ENCODE results near the gene DOCK4.

DOCK4 gene

DNA sequence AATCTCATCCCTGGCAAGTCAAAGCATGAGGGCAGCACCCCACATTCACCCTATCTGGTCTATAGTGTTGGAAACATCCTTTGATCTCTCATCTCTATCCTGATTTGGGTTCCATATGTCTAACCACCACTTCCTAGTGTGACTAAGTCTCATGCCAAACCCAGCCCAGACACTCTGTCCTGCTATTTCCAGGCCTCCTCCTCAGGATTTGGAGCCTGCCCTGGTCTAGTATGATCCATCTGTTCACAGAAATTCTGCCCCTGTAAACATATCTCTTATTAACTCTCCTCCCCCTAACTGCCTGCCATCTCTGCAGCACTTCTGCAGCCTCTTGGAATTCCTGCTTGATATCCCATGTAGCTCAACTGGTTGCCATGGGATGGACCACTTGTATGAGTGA, 323.0 kb downstream of the DOCK4 start:
- DNase-seq = no peak

DNA sequence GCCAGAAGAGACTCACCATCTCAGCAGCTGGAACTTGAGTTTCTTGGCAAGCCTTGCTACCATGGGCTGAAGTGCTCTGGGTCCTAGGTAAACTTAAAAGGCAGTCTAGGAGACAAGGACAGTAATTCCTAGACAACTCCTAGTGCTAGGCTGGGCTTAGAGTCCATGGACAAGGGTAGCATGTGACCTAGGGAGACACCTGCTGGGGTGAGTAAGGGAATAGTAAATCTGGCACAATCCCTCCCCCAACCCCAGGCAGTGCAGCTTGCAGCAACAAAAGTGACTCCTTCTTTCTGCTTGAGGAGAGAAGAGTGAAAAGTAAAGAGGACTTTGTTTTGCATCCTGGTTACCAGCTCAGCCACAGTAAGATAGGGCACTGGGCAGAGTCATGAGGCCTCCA, 327.4 kb downstream of the DOCK4 start:
- DNase-seq = no peak

DNA sequence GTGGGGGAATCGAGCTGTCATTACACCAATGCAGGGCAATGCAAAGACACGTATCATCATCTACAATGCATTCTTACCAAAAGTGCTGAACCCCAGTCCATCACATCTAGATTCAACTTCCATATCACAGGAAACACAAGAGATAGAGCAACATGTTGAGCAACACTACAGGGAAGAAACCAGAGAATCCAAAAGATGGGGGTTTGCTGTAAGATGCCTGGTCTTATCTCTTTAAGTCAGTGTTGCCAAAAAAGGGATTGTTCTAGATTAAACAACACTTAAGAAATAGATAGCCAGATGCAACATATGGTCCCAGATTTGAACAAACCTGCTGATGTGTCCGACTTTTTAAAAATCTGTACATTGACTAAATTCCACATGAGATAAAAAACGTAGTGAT, 328.3 kb downstream of the DOCK4 start:
- DNase-seq = no peak

DNA sequence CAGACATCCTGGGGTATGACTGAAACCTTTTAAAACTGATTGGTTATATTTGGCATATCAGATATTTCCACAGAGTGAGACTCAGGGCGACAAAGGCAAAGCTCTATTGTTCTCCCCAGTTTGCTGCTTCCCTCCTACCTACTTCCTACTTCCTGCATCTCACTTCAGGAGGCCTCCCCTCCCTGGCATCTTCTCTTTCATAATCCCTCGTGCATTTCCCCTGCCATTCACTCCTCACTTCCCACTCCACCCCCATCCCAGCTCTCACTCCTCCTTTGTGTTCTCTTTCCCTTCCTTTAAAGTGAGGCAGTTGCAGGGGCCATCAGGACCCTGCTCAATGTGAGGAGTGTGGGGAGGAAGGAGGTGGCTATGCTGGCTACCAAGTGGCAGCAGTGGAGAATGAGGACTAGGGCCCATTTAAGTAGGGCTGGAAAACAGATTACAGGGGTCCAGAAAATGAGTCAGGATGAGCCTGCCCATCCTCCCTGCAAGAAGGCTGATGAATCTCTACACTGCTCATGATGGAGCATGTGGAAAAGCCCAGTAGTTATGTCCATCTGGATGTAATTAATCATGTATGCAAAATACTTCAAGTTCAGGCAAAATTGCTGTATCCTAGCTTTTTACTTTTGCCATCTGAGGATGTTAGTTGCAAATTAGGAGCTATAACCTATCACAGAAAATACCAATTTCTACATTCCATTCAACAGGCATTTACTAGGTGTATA, 332.1 kb downstream of the DOCK4 start:
- DNase-seq = no peak

DNA sequence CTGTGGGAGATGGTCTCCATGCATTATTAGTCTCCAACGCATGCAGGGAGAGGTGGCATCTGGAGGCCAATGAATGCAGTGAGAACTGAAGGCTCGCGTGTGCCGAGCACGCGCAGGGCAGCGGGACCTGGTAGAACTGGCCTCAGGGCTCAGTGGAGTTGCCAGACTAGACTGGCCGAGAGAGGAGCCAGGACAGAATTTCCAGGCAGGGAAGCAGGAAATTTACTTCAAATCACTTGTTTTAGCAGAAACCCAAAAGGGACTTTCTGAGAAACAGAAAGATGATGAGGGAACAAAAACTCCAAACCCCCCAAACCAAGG, 332.9 kb downstream of the DOCK4 start:
- no peak for DNase-seq

DNA sequence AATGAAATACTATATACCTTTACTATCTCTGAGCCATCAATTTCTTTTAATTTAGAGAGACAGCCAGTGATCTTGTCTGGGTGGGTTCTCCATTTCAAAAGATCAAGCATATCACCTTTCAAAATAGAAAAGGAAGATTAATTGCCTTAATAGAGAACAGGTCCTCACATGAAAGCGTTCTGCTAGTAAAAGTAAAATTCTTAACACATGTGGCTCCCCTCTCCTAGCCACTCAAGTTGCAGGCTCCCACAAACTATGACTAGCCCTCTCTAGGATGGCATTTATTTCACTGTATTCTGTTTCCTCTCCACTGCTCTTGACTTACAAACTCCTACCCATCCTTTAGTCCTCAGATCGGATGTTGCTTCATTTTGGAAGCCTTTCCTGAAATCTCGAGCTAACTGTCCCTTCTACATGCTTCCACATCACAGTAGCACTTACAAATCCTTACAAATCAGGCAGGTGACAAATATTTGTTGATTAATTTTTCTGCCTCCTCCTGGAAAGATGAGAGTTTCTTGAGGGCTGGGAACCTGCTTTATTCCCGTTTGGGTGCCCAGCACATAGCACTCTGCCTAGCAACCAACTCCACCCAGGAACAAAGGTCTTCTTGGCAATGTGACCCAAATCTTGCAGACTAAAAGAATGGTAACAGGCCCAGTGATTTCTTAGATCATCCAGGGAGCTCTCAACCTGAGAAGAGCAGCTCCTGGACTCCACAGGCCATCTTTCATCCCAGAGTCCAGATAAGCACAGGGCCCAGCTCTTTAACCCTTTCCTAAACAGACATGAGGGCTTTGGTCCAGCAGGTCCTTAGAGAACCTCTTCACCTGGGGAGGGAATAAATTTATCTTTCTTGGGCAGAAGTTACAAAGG, 333.5 kb downstream of the DOCK4 start:
- DNase-seq = no peak

DNA sequence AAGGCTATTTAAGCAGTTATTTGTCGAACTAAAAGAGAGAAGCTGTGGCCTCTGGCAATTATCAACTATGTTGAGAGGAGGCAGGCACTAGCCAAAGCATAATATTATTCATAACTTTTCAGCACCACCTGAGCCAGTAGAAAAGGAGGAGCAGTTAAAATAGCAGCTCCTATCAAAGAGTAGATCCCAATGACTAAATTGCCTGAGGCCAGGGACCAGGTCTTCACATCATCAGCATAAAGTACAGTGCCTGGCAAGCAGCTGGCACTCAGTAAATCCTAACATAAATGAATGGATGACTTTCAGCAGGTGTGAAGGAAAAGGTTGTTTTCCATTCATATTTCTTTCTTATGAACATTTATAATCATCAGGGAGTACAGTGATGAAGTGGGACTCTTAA, 334.9 kb downstream of the DOCK4 start:
- no peak for DNase-seq

DNA sequence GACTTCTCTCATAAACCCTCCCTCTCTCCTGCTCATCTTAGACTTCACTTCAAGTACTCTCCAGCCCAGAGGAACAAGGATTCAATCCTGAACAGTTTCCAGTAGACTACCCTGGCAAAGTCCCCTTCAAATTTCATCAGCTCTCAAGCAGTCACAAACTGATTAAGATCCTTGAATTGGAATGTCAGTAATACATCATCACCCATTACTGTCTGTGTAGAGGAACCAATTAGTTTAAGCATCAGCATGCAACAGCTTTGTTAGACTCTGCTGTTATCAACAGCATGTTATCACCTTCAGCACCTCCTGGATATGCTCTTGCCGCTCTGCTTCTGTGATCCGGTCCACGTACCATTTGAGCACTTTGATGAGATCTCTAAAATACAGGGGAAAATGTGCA, 336.9 kb downstream of the DOCK4 start:
- no peak for DNase-seq

DNA sequence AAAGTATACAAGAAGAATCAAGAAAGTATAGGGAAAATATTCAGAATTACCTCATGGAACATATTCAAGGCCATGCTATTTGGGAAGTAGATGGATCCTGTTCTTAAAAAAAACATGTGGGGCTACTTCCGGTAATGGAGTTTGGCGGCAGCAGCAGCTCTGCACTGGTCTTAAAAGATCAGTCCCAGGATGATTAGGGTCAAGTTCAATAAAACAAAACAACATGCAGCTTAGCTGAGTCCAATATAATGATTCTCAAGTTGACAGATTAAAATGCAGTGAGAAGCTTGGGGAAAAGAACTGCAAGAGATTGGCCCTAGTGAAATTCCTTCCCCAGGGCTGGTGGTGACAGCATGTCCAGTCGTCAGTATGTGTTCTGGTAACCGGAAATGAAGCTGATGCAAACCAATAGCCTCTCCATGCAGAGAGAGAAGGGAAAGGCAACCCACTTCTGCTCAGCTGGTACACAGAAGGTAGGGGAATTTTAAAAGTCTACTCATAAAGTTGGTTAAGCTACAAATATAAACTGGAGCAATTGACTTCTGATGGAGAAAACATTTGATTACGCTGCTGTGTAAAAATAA, 338.8 kb downstream of the DOCK4 start:
- no peak for DNase-seq

DNA sequence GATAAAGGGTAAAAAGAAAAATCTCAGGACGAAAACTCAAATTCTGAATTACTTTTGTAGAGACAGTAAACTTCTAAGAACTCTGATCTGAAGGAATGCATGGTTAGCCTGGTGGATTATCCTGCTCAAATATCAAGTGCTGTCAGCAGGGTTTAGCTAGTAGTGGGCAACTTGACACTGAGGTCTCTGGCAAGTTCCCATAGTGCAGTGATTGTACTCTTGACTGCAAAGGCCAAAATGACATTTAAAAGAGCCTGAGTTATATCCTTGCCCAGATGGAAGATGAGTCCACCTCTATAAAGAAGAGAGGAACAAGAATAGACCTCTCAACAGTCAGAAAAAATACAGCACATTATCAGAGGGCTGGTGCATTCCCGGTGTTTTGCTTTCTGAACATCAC, 339.4 kb downstream of the DOCK4 start:
- no peak for DNase-seq

DNA sequence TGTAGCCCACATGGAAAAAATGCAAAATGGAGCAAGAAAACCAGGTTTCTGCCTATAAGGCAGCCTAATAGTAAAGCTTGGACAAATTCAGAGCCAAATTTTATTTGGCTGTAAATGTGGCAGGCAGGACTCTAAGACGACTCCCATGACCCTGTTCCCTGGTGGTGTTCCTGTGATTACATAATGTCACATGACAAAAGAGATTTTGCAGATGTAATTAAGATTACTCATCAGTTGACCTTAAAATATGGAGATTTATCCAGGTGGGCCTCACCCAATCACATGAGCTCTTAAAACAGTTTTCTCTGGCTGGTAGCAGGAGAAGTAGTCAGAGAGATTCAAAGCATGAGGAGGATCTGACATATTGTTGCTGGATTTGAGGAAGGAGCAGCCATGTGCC, 340.8 kb downstream of the DOCK4 start:
- no peak for DNase-seq

DNA sequence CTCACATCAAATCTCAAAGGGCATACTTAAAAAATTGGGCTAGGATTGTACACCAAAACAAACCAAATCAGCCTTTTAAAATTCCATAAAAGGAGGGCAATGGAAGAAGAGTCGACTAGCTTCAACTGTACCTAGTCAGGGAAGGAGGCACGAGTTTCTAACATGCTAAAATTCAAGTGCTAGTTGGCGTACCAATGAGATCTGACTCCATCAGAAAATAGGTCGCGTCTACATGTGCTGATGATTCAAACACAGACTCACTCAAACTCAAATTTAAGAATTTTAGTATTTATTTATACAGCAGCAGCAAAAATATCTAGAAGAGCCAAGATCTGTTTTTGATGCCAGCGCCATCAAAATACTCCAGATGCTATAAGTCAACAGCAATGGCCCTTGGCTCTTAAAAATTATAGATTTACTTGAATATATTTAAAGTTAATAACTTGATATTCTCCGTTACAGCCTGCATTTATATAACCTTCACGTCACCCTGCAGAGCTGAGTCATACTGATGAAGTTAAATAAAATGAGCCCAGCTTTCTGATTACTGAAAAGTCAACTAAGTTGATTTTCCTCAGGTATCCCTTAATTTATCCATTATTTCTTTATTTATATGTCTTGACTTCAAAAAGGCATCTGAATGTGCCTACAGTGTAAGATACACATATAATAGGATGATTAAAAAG, 341.8 kb downstream of the DOCK4 start:
- DNase-seq = no peak

DNA sequence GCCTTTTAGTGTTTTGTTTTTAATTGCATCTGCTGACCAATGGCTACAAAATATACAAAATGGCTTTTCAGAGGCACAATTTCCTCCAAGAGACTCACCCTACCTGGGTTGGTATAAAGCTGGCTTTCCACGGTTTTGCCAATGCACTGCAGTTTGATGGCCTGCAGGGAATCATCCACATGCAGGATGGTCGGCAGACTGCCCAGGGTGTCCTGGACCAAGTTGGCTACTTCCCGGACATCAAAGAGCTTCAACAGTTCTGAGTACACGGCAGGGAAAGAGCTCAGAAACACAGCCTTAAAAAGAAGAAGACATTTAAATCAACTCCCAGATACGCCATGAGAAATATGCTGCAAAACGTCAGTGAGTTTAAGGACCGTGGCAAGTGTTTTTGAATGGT, 342.9 kb downstream of the DOCK4 start:
- DNase-seq = no peak

DNA sequence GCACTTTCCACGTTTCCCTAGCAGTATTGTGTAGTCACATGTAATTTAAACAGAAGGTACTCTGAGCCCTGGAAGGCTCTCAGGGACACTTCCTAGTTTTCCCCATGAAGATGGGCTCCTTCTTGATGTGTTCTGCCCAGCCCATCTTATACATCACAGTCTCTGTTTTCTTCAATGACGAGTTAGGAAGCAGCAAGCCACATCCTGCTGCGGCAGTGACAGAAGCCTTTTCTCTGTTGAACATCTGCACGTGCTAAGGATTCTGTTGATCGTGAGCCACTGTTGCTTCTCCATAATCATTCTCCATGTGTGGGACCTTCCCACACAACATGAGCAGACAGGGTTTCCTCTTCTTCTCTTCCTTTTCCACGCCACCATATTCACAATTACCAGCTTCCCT, 346.0 kb downstream of the DOCK4 start:
- peak in 1 of 5 experiments; percentile 36 for DNase-seq

DNA sequence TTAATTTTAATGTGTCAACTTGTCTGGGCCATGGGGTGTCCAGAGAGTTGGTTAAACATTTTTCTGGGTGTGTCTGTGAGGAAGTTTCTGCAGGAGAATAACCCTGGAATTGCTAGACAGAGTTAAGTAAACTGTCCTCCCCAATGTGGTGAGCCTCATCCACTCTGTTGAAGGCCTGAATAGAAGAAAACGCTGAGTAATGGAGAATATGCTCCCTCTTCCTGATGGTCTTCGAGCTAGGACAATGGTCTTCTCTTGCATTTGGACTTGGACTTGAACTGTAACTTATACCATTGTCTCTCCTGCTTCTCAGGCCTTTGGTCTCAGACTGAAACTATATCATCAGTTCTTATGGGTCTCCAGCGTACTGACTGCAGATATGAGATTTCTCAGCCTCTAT, 347.9 kb downstream of the DOCK4 start:
- no peak for DNase-seq

DNA sequence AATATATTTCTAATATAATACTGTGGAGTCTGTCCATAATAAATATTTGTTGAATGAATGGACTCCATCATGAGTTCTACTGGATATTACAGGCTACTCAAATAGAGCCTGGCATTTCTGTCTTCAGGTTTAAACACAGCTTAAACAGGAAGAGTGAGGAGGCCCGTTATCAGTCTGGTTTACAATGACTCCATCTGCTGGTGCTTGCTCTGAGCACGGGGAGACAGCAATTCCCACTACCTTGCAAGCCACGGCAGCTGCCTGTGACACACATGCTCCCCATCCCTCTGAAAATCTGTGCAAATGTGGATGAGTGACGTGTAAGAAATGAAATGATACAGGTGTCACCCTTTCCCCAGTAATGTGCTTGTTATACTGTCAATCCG, 350.4 kb downstream of the DOCK4 start:
- no peak for DNase-seq

DNA sequence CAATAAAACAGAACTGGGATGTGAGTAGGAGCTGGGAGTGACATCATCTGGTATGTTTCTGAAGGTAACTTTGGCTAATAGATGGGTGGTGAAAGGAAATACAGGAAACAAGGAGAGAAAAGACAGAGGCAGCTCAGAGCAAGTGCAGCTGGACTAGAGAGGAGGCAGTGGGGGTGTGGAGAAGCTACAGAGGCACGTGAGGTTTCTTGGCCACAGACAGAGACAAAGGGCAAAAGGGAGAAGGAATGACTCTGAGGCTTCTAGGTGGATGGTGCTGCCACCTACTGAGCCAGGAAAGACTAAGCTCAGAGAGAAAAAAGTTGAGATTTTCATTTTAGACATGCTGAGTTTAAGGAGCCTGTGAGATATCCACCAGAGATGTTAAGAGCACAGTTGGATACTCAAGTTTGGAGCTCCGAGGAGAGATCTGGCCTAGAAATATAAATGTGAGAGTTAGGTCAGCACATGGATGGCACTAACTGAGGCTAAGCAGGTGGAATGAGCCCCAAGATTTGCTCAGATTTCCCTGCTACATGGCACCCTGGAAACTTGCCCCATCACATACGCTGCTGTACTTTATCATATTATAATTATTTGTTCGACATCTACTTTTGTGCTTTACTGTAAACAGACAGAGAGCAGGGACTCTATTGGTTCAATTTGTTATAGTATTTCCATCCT, 350.9 kb downstream of the DOCK4 start:
- DNase-seq = peak in 1 of 5 experiments; percentile 10

DNA sequence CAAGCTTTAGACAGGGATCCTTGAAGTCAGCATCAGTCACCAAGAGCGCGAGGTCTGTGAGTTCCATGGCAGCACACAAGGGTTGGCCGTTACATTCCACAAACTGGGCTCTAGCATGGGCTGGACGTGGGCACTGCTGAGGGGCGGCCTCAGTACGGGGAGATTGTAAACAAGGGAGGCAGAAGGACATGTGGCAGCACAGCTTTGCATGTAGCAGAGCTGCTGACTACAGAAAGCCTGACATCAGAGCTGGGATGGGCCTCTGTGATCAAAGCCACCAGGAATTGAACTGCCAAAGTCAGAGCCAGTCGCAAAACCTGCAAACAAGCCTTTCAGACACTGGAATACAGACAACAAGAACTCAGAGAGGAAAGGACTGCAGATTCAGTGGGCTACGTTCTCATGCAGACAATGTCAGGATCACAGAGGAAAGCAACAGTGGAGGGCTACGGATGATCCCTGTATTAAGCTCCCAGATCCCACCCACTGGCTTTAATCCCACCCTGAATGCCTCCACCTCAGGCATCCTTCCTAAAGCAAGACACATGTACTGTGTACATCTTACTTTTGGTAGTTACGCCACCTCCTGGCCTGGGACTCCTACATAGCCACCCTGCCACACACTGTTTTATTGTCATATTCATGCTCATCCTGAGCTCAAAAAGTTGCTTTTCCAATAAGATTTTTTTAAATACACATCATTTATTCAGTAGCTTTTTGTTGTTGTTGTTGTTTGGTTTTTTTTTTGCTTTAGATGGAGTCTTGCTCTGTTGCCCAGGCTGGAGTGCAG, 352.8 kb downstream of the DOCK4 start:
- no peak for DNase-seq

DNA sequence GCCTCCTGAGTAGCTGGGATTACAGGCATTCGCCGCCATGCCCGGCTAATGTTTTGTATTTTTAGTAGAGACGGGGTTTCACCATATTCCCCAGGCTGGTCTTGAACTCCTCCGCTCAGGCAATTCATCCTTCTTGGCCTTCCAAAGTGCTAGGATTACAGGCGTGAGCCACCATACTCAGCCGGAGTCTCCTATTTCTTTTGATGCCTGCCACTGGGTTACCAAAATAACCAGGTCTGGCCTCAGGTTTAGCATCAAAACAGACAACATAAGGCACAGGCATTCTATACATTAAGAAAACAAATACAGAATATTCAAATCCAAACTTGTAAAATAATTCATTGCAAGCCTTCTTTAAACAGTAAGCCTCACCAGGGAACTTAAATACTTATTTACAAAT, 354.1 kb downstream of the DOCK4 start:
- no peak for DNase-seq

DNA sequence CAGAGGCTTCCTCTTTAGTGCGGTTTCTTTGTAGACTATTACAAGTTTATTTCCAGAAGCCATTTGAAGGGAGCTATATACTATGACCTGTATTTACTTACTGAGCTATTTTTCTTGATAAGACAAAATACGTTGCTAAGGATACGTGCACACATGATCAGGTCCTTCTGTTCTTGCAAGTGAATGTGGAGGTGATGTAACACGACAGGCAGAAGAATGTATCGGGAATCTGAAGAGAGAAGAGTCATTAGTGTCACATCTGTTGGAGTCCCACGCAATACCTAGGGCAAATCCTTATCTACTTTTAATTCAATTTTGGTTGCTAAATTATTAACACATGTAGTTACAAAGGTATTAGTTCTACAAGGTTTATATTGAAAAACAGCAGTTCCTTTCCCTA, 359.3 kb downstream of the DOCK4 start:
- DNase-seq = no peak

DNA sequence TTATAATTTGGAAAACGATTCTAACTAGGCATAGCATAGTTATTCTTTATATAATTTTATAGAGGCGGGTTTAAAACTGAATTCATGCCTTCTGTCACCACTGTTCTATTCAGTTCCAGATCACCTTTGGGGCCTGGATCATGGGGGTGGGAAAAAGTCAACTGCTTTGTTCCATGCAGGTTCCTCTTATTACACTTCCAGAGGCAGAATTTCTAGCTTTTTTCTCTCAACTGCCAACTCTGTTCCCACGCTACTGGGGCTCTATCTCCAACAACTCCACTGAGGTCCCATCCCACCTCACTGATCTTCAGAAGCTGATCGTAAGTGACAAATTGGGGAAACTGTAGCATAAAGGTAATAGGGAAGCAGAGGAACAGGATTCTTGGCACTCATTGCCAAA, 360.3 kb downstream of the DOCK4 start:
- no peak for DNase-seq
